H9 (cell line): ENCODE data around the gene TCF7L1. TPM values are rescaled to one million over a fixed set of nuclear protein-coding genes. Genes with fewer than 3 reads are reported as not detected.

Experiments
- DNase-seq: peaks from one replicate; pipeline ENCODE4 v3.0.0-alpha.2; 2017
- H2AFZ ChIP-seq: one replicate; pipeline ENCODE4 v1.6.1; 2013; ENCODE audit warnings: mild to moderate bottlenecking, low read length, control low read depth, moderate library complexity
- H2AK5ac ChIP-seq: 2 replicates; pipeline ENCODE4 v1.6.1; 2013; ENCODE audit warnings: low read length, control low read depth, mixed read lengths; ENCODE audit not compliant: insufficient read length
- H2BK120ac ChIP-seq: one replicate; pipeline ENCODE4 v1.6.1; 2013; ENCODE audit warnings: low read depth, mild to moderate bottlenecking, low read length, control low read depth, inconsistent platforms; ENCODE audit not compliant: poor library complexity, severe bottlenecking
- H2BK12ac ChIP-seq: 2 replicates; pipeline ENCODE4 v1.6.1; 2013; ENCODE audit warnings: low read length, control low read depth, mixed read lengths, low read depth; ENCODE audit not compliant: insufficient read length
- H2BK15ac ChIP-seq: 2 replicates; pipeline ENCODE4 v1.6.1; 2013; ENCODE audit warnings: low read depth, low read length, control low read depth
- H2BK20ac ChIP-seq: one replicate; pipeline ENCODE4 v1.6.1; 2013; ENCODE audit warnings: low read depth, mild to moderate bottlenecking, low read length, control low read depth, inconsistent platforms; ENCODE audit not compliant: poor library complexity, severe bottlenecking
- H2BK5ac ChIP-seq: 2 replicates; pipeline ENCODE4 v1.6.1; 2013; ENCODE audit warnings: low read length, control low read depth, mixed read lengths; ENCODE audit not compliant: insufficient read length
- H3K14ac ChIP-seq: 2 replicates; pipeline ENCODE4 v1.6.1; 2013; ENCODE audit warnings: low read length, control low read depth; ENCODE audit not compliant: insufficient read depth
- H3K18ac ChIP-seq: 2 replicates; pipeline ENCODE4 v1.6.1; 2013; ENCODE audit warnings: low read depth, mild to moderate bottlenecking, mixed read lengths, low read length, control low read depth; ENCODE audit not compliant: insufficient read length
- H3K23ac ChIP-seq: 2 replicates; pipeline ENCODE4 v1.6.1; 2013; ENCODE audit warnings: low read length, control low read depth, mixed read lengths, low read depth; ENCODE audit not compliant: insufficient read length
- H3K23me2 ChIP-seq: 2 replicates; pipeline ENCODE4 v1.6.1; 2013; ENCODE audit warnings: low read depth, mild to moderate bottlenecking, mixed read lengths, low read length, control low read depth; ENCODE audit not compliant: insufficient read length, poor library complexity, severe bottlenecking
- H3K27ac ChIP-seq: 2 replicates; pipeline ENCODE4 v1.5.1; 2013; ENCODE audit warnings: low read length, control low read depth, mixed read lengths, low read depth; ENCODE audit not compliant: insufficient read length
- H3K27me3 ChIP-seq: 2 replicates; pipeline ENCODE4 v1.6.1; 2013; ENCODE audit warnings: low read length, control low read depth, inconsistent platforms; ENCODE audit not compliant: insufficient read depth
- H3K4ac ChIP-seq: 2 replicates; pipeline ENCODE4 v1.6.1; 2013; ENCODE audit warnings: low read depth, mild to moderate bottlenecking, control low read depth, inconsistent platforms, low read length, moderate library complexity
- H3K4me1 ChIP-seq: 2 replicates; pipeline ENCODE4 v1.6.1; 2013; ENCODE audit warnings: low read length, control low read depth, inconsistent platforms; ENCODE audit not compliant: insufficient read depth
- H3K4me2 ChIP-seq: 2 replicates; pipeline ENCODE4 v1.6.1; 2013; ENCODE audit warnings: low read length, control low read depth, mixed read lengths; ENCODE audit not compliant: insufficient read length, insufficient read depth
- H3K56ac ChIP-seq: 2 replicates; pipeline ENCODE4 v1.6.1; 2013; ENCODE audit warnings: low read depth, mild to moderate bottlenecking, mixed read lengths, low read length, control low read depth; ENCODE audit not compliant: insufficient read length
- H3K79me1 ChIP-seq: 2 replicates; pipeline ENCODE4 v1.6.1; 2013; ENCODE audit warnings: low read depth, mild to moderate bottlenecking, moderate library complexity, low read length, control low read depth, inconsistent platforms; ENCODE audit not compliant: insufficient read depth, poor library complexity, severe bottlenecking
- H3K79me2 ChIP-seq: 2 replicates; pipeline ENCODE4 v1.6.1; 2013; ENCODE audit warnings: low read length, control low read depth, inconsistent platforms; ENCODE audit not compliant: insufficient read depth
- H3K9ac ChIP-seq: 2 replicates; pipeline ENCODE4 v1.6.1; 2013; ENCODE audit warnings: low read length, control low read depth, mixed read lengths; ENCODE audit not compliant: insufficient read length; ENCODE audit errors: extremely low read depth
- H3K9me3 ChIP-seq: one replicate; pipeline ENCODE4 v1.6.1; 2013; ENCODE audit warnings: low read depth, low read length, inconsistent platforms; ENCODE audit not compliant: control insufficient read depth
- H3T11ph ChIP-seq: one replicate; pipeline ENCODE4 v1.6.1; 2013; ENCODE audit warnings: mild to moderate bottlenecking, low read length, control low read depth, inconsistent platforms
- H4K20me1 ChIP-seq: one replicate; pipeline ENCODE4 v1.6.1; 2013; ENCODE audit not compliant: control insufficient read depth, insufficient read length, insufficient read depth
- H4K5ac ChIP-seq: 2 replicates; pipeline ENCODE4 v1.6.1; 2013; ENCODE audit warnings: low read depth, mild to moderate bottlenecking, mixed read lengths, low read length, control low read depth; ENCODE audit not compliant: insufficient read length
- H4K8ac ChIP-seq: replicated peaks from 2 replicates; pipeline ENCODE4 v1.6.1; 2013; ENCODE audit warnings: low read length, control low read depth, mixed read lengths, low read depth; ENCODE audit not compliant: insufficient read length
- H4K91ac ChIP-seq: 2 replicates; pipeline ENCODE4 v1.6.1; 2013; ENCODE audit warnings: low read depth, mild to moderate bottlenecking, moderate library complexity, mixed read lengths, low read length, control low read depth; ENCODE audit not compliant: insufficient read length
- H3K27ac Mint-ChIP-seq, 3 experiments: 2 replicates in 2 of 3; 3 replicates in 1 of 3; pipeline ENCODE4 v1.8.0; 2020 to 2021; ENCODE audit warnings: mixed read lengths in 3 of 3, mild to moderate bottlenecking in 1 of 3, moderate library complexity in 1 of 3
- H3K27me3 Mint-ChIP-seq: 2 replicates; pipeline ENCODE4 v1.8.0; 2021; ENCODE audit warnings: low read depth, mild to moderate bottlenecking, moderate library complexity, mixed read lengths
- H3K36me3 Mint-ChIP-seq, 3 experiments: 2 replicates in 2 of 3; 3 replicates in 1 of 3; pipeline ENCODE4 v1.8.0; 2020 to 2021; ENCODE audit warnings: low read depth in 3 of 3, mixed read lengths in 3 of 3; ENCODE audit not compliant: insufficient read depth in 1 of 3
- H3K4me1 Mint-ChIP-seq, 2 experiments: 2 replicates each; pipeline ENCODE4 v1.8.0; 2020; ENCODE audit warnings: mixed read lengths in 2 of 2
- H3K4me3 Mint-ChIP-seq, 2 experiments: 2 replicates in 1 of 2; 3 replicates in 1 of 2; pipeline ENCODE4 v1.8.0; 2020 to 2021; ENCODE audit warnings: mild to moderate bottlenecking in 2 of 2, mixed read lengths in 2 of 2, moderate library complexity in 1 of 2
- H3K9me3 Mint-ChIP-seq, 2 experiments: 2 replicates in 1 of 2; 3 replicates in 1 of 2; pipeline ENCODE4 v1.8.0; 2020; ENCODE audit warnings: mild to moderate bottlenecking in 2 of 2, mixed read lengths in 2 of 2, moderate library complexity in 1 of 2
- WGBS: extraction: QIAGEN DNeasy Blood & Tissue Kit; methylation state at CpG from one replicate; pipeline ENCODE4 v1.1.7; 2013; ENCODE audit warnings: missing lambda C conversion rate, low lambda C conversion rate, mixed read lengths; ENCODE audit not compliant: insufficient read length; ENCODE audit errors: extremely low coverage; 5-methylcytosine and 5-hydroxymethylcytosine counted together
- total RNA-seq: library from RNA; stranded (reverse); gene quantifications from 2 replicates; pipeline ENCODE4 v1.2.1, GENCODE V29; 2021
- TF ChIP-seq, protein P1 (sequence below): fragments of 200-600 bp; sonication (generic); conservative IDR thresholded peaks from 3 replicates; pipeline ENCODE4 v1.8.0; 2021; ENCODE audit warnings: antibody characterized with exemption, mild to moderate bottlenecking

The TCF7L1 gene
- total RNA-seq, 1 experiment from 2014 or later, result 112 TPM

DNA sequence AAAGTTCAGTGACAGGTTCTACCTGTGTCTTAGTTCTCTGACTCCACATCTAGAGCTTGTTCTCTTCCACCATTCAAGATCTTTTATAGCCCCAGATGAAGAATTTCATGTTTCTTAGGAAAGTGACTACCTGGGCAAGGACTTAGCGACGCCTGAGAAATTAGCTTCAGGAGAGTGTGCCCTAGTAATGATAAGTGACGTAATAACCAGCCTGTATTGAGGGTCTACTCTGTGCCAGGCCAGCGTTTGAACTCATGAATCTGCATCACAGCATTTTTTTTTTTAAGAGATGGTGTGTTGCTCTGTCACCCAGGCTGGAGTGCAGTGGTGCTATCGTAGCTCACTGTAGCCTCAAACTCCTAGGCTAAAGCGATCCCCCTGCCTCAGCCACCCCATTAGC, 51.8 kb downstream of the TCF7L1 start:
- Histone ChIP-seq H2BK120ac (no peak overlapping the region), H3K9ac (no peak overlapping the region), H3K4ac (no peak overlapping the region), H3K27ac (no peak overlapping the region), H3K9me3 (no peaks in the 10 kb centered on the region), H4K20me1 (no peaks in the 10 kb centered on the region), H3K23me2 (no peaks in the 10 kb centered on the region), H2AFZ (no peak overlapping the region), H3K56ac (no peak overlapping the region), H3K4me1 (peaks cover 9% of the 10 kb centered on the region; the same call in 1 of the 2 replicates), H3K79me2 (peaks cover 39% of the 10 kb centered on the region; the same call in 1 of the 2 replicates), H3K23ac (no peak overlapping the region), H2AK5ac (no peak overlapping the region), H3K14ac (no peak overlapping the region), H3T11ph (no peak overlapping the region), H2BK5ac (no peak overlapping the region), H2BK12ac (no peak overlapping the region), H4K91ac (no peak overlapping the region), H2BK15ac (no peak overlapping the region), H3K18ac (no peak overlapping the region), H3K27me3 (no peaks in the 10 kb centered on the region), H4K5ac (no peak overlapping the region), H3K4me2 (no peak overlapping the region), H3K79me1 (peaks cover 5% of the 10 kb centered on the region), H2BK20ac (no peak overlapping the region), H4K8ac (no peak overlapping the region)
- H3K4me1 Mint-ChIP-seq, result peaks cover 67 to 74% of the 10 kb centered on the region in 2 experiments
- no peaks in the 10 kb centered on the region for H3K27me3 Mint-ChIP-seq
- no peaks in the 10 kb centered on the region for H3K9me3 Mint-ChIP-seq
- peak overlapping the region; percentile 48 to 93 (median 87) for H3K27ac Mint-ChIP-seq
- DNase-seq, result no peak
- no peak overlapping the region for H3K4me3 Mint-ChIP-seq
- TF ChIP-seq, protein P1, sequence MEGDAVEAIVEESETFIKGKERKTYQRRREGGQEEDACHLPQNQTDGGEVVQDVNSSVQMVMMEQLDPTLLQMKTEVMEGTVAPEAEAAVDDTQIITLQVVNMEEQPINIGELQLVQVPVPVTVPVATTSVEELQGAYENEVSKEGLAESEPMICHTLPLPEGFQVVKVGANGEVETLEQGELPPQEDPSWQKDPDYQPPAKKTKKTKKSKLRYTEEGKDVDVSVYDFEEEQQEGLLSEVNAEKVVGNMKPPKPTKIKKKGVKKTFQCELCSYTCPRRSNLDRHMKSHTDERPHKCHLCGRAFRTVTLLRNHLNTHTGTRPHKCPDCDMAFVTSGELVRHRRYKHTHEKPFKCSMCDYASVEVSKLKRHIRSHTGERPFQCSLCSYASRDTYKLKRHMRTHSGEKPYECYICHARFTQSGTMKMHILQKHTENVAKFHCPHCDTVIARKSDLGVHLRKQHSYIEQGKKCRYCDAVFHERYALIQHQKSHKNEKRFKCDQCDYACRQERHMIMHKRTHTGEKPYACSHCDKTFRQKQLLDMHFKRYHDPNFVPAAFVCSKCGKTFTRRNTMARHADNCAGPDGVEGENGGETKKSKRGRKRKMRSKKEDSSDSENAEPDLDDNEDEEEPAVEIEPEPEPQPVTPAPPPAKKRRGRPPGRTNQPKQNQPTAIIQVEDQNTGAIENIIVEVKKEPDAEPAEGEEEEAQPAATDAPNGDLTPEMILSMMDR, result no peak
- WGBS, result no CpG with 5 or more reads among the region's 6 CpGs
- H3K36me3 Mint-ChIP-seq, result peaks cover 13 to 31% (median 18%) of the 10 kb centered on the region in 3 experiments
